Subcutaneous abdominal adipose tissue (tissue), 5 donors: ENCODE results near the gene F2RL2.

Experiments used
- H3K27ac ChIP-seq: one replicate; pipeline ENCODE4 v1.7.0; 2013; ENCODE audit warnings: low read depth, mild to moderate bottlenecking, inconsistent platforms, low read length, moderate library complexity
- H3K27me3 ChIP-seq, 5 donors: one replicate each; pipeline ENCODE4 v1.7.0; 2013; ENCODE audit warnings: low read length in 5 of 5, inconsistent platforms in 1 of 5; ENCODE audit not compliant: control insufficient read depth in 5 of 5, insufficient read depth in 4 of 5
- H3K36me3 ChIP-seq, 5 donors: one replicate each; pipeline ENCODE4 v1.7.0; 2013; ENCODE audit warnings: low read length in 5 of 5; ENCODE audit not compliant: control insufficient read depth in 5 of 5, insufficient read depth in 5 of 5
- H3K4me1 ChIP-seq, 5 donors: one replicate each; pipeline ENCODE4 v1.7.0; 2013; ENCODE audit warnings: low read length in 5 of 5, mild to moderate bottlenecking in 3 of 5, moderate library complexity in 1 of 5; ENCODE audit not compliant: control insufficient read depth in 5 of 5, insufficient read depth in 5 of 5
- H3K4me3 ChIP-seq, 5 donors: one replicate each; pipeline ENCODE4 v1.7.0; 2013; ENCODE audit warnings: low read length in 5 of 5, low read depth in 1 of 5
- H3K9ac ChIP-seq, 5 donors: one replicate each; pipeline ENCODE4 v1.7.0; 2013; ENCODE audit warnings: low read length in 5 of 5, mild to moderate bottlenecking in 4 of 5, moderate library complexity in 3 of 5
- H3K9me3 ChIP-seq, 5 donors: one replicate each; pipeline ENCODE4 v1.7.0; 2013; ENCODE audit warnings: low read length in 5 of 5; ENCODE audit not compliant: control insufficient read depth in 5 of 5
- donor health status: healthy.
- donor health status: healthy.
- donor health status: healthy.
- donor health status: healthy.
- donor health status: healthy.

The F2RL2 gene

GRCh38 chr5:76622973-76623596, at the start of gene F2RL2:
Gene F2RL2, minus strand, starts transcription at chr5:76623403. Its CDS starts 173 bp downstream, at chr5:76623230.
- Histone ChIP-seq H3K9me3 (no peaks in the 10 kb centered on the region), H3K9ac (peak within 1 kb of the TSS in 1 of 5 donors; percentile 8), H3K36me3 (no peaks in the 10 kb centered on the region)

GRCh38 chr5:76672242-76672641, 49.0 kb upstream of the F2RL2 start:
- no peaks in the 10 kb centered on the region for H3K9me3 ChIP-seq
- H3K27ac ChIP-seq = no peak overlapping the region
- H3K27me3 ChIP-seq = no peaks in the 10 kb centered on the region
- peaks cover 0 to 3% (median 0%) of the 10 kb centered on the region in 5 donors for H3K36me3 ChIP-seq
- no peaks in the 10 kb centered on the region for H3K4me1 ChIP-seq
- no peak overlapping the region for H3K9ac ChIP-seq
- no peak overlapping the region for H3K4me3 ChIP-seq

More at GRCh38 chr5:76622973-76623596, at the start of gene F2RL2:
- peaks cover 0 to 10% (median 4%) of the 10 kb centered on the region in 5 donors for H3K4me1 ChIP-seq
- H3K27me3 ChIP-seq = no peaks in the 10 kb centered on the region
- H3K27ac ChIP-seq = no peak within 1 kb of the TSS
- no peak within 1 kb of the TSS for H3K4me3 ChIP-seq

GRCh38 chr5:76670508-76670907, 47.3 kb upstream of the F2RL2 start:
- no peaks in the 10 kb centered on the region for H3K4me1 ChIP-seq
- H3K36me3 ChIP-seq = peaks cover 0 to 3% (median 0%) of the 10 kb centered on the region in 5 donors

GRCh38 chr5:76669245-76669644, 46.0 kb upstream of the F2RL2 start:
- no peaks in the 10 kb centered on the region for H3K9me3 ChIP-seq
- no peak overlapping the region for H3K27ac ChIP-seq
- no peak overlapping the region for H3K9ac ChIP-seq
- H3K27me3 ChIP-seq = no peaks in the 10 kb centered on the region
- H3K4me3 ChIP-seq = no peak overlapping the region
- peaks cover 0 to 3% (median 0%) of the 10 kb centered on the region in 5 donors for H3K36me3 ChIP-seq
- H3K4me1 ChIP-seq = no peaks in the 10 kb centered on the region

More at GRCh38 chr5:76670508-76670907, 47.3 kb upstream of the F2RL2 start:
- Histone ChIP-seq H3K9me3 (no peaks in the 10 kb centered on the region), H3K9ac (no peak overlapping the region), H3K27ac (no peak overlapping the region), H3K27me3 (no peaks in the 10 kb centered on the region), H3K4me3 (no peak overlapping the region)

GRCh38 chr5:76667495-76667894, 44.3 kb upstream of the F2RL2 start:
- H3K27ac ChIP-seq = no peak overlapping the region
- H3K4me1 ChIP-seq = no peaks in the 10 kb centered on the region
- no peaks in the 10 kb centered on the region for H3K27me3 ChIP-seq
- peaks cover 0 to 6% (median 0%) of the 10 kb centered on the region in 5 donors for H3K36me3 ChIP-seq
- H3K9me3 ChIP-seq = no peaks in the 10 kb centered on the region
- no peak overlapping the region for H3K4me3 ChIP-seq
- no peak overlapping the region for H3K9ac ChIP-seq

- no peak overlapping the region for H3K4me3 ChIP-seq
- H3K9ac ChIP-seq = no peak overlapping the region
- H3K27ac ChIP-seq = no peak overlapping the region
- H3K9me3 ChIP-seq = no peaks in the 10 kb centered on the region
- H3K27me3 ChIP-seq = no peaks in the 10 kb centered on the region
- peaks cover 0 to 8% (median 0%) of the 10 kb centered on the region in 5 donors for H3K36me3 ChIP-seq
- H3K4me1 ChIP-seq = peaks cover 0 to 4% (median 0%) of the 10 kb centered on the region in 5 donors
Observed at GRCh38 chr5:76664079-76664478, 40.9 kb upstream of the F2RL2 start.

GRCh38 chr5:76663573-76663972, 40.4 kb upstream of the F2RL2 start:
- Histone ChIP-seq H3K9me3 (no peaks in the 10 kb centered on the region), H3K27ac (no peak overlapping the region), H3K36me3 (peaks cover 0 to 12% (median 0%) of the 10 kb centered on the region in 5 donors), H3K27me3 (no peaks in the 10 kb centered on the region), H3K9ac (no peak overlapping the region), H3K4me3 (no peak overlapping the region), H3K4me1 (peaks cover 0 to 4% (median 0%) of the 10 kb centered on the region in 5 donors)

- no peak overlapping the region for H3K27ac ChIP-seq
- H3K4me1 ChIP-seq = peaks cover 0 to 8% (median 0%) of the 10 kb centered on the region in 5 donors
- no peak overlapping the region for H3K9ac ChIP-seq
- peaks cover 0 to 13% (median 0%) of the 10 kb centered on the region in 5 donors for H3K36me3 ChIP-seq
- no peaks in the 10 kb centered on the region for H3K9me3 ChIP-seq
- H3K27me3 ChIP-seq = no peaks in the 10 kb centered on the region
- no peak overlapping the region for H3K4me3 ChIP-seq
Observed at GRCh38 chr5:76662521-76662920, 39.3 kb upstream of the F2RL2 start.

- no peak overlapping the region for H3K4me3 ChIP-seq
- no peaks in the 10 kb centered on the region for H3K9me3 ChIP-seq
- H3K9ac ChIP-seq = no peak overlapping the region
- H3K27me3 ChIP-seq = no peaks in the 10 kb centered on the region
- H3K36me3 ChIP-seq = peaks cover 0 to 18% (median 0%) of the 10 kb centered on the region in 5 donors
- H3K27ac ChIP-seq = no peak overlapping the region
- peaks cover 0 to 8% (median 0%) of the 10 kb centered on the region in 5 donors for H3K4me1 ChIP-seq
Observed at GRCh38 chr5:76660360-76660759, 37.2 kb upstream of the F2RL2 start.

GRCh38 chr5:76657683-76658311, 34.6 kb upstream of the F2RL2 start:
- Histone ChIP-seq H3K4me1 (peaks cover 0 to 8% (median 0%) of the 10 kb centered on the region in 5 donors), H3K36me3 (peaks cover 0 to 15% (median 0%) of the 10 kb centered on the region in 5 donors), H3K4me3 (no peak overlapping the region), H3K27ac (no peak overlapping the region), H3K9ac (no peak overlapping the region), H3K9me3 (no peaks in the 10 kb centered on the region), H3K27me3 (no peaks in the 10 kb centered on the region)
